NCI-H82 (cell line): ENCODE data around the gene USP1.
A peak's percentile ranks its signal among the peaks of the same experiment; 100 is the strongest.

Experiments
- DNase-seq: peaks from one replicate; lab custom pipeline; 2025; lab: John Stamatoyannopoulos, UW

Gene USP1

GRCh38 chr1:62436466-62437272 lies at the start of gene USP1:
USP1 (plus strand) TSS chr1:62437049; CDS start chr1:62439868, 2,819 bp downstream.
- peak; percentile 100 for DNase-seq

GRCh38 chr1:62389531-62389930 lies 47.3 kb upstream of the USP1 start:
- no peak for DNase-seq

- no peak for DNase-seq
Measured at GRCh38 chr1:62390071-62390470, 46.8 kb upstream of the USP1 start.

DNA sequence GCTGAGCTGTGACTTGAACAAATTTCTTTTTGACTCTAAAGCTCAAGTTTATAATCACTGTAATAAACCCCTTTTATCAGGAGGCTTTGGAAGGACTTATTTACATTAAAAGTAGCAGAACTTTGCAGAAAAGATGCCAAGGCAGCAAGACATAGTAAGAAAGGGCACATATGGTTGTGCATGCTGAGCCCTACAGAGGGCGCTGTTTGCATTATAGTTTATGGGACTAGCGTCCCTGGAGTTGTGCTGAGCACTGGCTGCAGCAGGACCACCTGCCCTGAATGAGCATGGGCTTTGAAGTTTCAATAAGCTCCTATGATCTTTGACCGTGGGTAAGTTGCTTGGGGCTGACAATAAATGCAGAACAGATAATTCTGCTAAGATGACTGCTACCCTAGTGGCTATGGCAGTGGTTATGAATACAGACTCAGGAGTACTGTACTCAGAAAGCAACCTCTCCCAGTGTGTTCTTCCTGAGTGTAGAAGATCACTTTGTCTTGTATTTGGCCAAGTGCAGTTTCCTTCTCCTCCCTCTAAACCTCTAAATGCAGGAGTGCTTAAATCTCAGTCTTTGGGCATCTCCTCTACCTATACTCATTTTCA lies 45.4 kb upstream of the USP1 start:
- DNase-seq = peak; percentile 75

DNA sequence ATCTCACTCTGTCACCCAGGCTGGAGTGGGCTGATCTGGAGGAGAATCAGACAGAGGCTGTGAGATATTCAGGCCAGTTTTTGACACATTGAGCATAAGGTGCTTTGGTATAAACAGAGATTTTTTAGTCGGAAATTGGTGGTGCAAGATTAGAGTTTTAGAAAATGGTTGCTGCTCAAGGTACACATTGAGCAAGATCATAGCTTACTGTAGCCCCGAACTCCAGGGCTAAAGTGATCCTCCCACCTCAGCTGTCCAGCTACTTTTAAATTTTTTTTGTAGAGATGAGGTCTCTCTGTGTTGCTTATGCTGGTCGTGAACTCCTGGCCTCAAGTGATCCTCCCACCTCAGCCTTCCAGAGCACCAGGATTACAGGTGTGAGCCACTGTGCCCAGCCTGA lies 43.9 kb upstream of the USP1 start:
- no peak for DNase-seq

DNA sequence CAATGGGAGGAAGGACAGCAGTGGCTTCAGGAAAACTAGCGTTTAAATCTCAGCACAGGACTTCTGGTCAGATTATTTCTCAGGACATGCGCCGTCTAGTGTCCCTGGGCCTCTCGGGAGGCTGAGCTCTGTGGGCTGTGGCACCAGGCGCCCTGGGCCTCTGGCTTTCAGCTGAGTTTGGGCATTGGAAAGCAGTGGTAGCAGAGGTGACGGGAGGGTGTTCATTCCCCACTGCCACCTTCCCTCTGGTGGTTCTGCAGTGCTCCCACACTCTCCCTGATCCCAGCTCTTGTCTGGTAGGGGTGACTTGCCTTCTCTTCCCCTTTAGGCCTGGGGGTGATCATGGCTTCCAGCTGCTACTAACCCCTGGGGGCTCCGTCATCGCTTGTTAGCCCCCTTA lies 42.2 kb upstream of the USP1 start:
- no peak for DNase-seq

DNA sequence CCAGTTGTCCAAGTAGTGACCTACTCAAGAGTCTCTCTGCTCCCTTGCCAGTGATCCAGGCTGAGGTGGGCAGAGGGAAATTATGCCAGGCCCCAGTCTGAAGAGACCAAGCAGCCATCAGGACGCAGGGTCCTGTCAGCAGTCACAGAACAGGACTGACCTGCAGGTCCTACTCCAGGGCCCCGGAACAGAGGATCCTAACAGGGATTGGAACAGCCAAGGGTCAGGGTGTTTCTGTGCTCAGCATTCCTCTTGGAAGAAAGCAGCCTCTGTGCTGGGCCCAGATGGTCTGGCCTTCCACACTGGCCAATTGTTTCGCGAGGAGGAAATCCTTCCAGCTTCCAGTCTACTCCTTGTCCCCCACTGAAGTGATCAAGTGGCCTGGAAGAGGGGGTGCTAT lies 41.6 kb upstream of the USP1 start:
- no peak for DNase-seq

DNA sequence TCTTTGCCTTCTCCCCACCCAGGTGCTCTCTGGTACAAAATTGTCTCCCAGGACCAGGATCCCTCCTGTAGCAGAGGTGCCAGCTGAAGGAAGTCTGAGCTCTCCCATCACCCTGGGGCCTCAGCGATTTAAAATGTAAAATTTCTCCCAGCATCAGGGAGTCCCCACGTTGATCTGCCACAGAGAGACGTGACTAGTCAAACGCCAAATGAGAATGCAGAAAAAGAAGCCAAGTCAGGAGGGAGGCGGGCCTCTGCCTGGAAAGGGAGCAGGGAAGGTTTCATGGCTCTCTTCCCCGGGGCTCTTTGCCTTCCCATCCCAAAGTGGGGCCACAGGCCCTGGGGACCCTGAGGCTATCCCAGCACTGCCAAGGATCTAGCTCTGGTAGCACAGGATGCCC lies 40.0 kb upstream of the USP1 start:
- DNase-seq = no peak

- DNase-seq = no peak
Measured at GRCh38 chr1:62397301-62397700, 39.5 kb upstream of the USP1 start.

GRCh38 chr1:62398377-62398776 lies 38.5 kb upstream of the USP1 start:
- no peak for DNase-seq

DNA sequence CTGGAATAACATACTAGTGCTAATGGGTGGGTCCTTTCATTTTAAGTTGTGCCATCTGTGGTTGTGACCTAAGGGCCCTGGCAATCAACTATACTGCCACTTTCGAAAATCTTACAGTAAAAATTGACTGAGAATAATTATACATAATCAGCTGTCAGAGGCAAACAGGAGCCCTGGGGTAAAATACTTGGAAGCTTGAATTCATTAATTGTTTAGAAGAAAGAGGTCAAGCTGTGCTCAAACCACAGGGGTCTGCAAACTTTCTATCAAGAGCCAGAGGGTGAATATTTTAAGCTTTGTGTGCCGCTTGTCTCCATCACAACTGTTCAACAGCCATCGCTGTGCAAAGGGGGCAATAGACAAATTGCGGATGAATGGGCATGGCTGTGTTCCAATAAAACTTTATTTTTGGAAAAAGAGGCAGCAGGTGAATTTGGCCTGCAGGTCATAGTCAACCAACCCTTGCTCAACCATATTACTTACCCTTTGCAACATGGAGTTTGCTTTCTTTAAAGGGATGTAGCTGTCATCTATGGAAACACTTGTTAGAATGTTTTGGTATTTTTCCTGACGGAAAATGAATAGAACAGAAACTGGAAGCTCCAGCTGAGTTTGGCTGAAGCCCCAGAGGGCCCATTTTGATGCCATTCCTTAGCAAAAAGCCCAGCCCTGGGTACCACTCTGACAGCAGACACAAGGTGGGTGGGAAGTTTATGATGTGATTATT lies 35.7 kb upstream of the USP1 start:
- no peak for DNase-seq

GRCh38 chr1:62405247-62405646 lies 31.6 kb upstream of the USP1 start:
- no peak for DNase-seq

DNA sequence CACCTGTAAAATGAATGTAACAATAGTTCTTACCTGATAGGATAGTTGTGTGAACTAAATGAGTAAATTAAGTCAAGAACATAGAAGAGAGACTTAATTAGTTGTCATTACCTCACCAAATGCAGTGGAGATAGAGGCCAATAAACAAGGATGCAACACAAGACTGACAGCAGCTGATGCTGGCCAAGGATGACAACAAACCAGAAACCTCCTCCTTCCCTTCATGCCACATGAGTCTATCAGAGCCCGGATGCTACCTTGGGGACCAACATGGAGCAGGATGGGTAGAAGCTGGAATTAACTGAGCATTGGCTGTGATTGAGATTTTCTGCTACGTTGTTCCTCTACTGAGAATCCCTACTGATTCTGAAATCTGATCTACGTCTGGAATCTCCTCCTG lies 30.3 kb upstream of the USP1 start:
- no peak for DNase-seq

DNA sequence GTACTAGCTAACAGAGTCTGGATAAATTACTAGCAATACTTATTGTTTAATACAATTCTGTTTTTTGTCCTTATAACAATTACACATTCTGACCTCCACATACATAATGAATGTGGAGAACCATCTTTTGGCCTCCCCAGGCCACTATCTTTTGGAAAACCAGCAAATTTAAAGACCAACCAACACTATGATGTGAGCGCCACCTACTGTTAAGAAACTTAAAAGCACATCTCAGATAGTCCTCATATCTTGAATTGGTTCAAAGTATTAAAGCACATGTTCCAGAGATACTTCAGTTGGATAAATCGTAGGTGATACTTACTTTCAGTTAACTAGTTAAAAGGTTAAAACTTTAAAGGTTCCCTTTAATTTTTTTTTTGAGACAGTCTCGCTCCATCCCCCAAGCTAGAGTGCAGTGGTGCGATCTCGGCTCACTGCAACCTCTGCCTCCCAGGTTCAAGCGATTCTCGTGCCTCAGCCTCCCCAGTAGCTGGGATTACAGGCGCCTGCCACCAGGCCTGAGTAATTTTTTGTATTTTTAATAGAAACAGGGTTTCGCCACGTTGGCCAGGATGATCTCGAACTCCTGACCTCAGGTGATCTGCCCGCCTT lies 29.3 kb upstream of the USP1 start:
- DNase-seq = peak; percentile 83

DNA sequence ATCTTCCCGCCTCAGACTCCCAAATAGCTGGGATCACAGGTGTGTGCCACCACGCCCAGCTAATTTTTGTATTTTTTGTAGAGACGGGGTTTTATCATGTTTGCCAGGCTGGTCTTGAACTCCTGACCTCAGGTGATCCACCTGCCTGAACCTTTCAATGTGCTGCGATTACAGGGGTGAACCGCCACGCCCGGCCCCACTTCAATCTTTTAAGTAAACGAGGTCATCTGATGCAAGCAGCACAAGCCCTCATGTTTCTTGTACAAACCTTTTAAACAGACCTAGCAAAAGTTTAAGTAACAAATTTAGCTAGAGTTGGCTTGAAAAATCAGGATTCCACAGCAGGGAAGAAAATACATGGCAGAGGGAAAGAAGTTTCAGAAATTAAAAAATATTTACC lies 21.2 kb upstream of the USP1 start:
- DNase-seq = no peak

- no peak for DNase-seq
Measured at GRCh38 chr1:62417351-62417999, 19.4 kb upstream of the USP1 start.

GRCh38 chr1:62420214-62420613 lies 16.6 kb upstream of the USP1 start:
- DNase-seq = no peak

DNA sequence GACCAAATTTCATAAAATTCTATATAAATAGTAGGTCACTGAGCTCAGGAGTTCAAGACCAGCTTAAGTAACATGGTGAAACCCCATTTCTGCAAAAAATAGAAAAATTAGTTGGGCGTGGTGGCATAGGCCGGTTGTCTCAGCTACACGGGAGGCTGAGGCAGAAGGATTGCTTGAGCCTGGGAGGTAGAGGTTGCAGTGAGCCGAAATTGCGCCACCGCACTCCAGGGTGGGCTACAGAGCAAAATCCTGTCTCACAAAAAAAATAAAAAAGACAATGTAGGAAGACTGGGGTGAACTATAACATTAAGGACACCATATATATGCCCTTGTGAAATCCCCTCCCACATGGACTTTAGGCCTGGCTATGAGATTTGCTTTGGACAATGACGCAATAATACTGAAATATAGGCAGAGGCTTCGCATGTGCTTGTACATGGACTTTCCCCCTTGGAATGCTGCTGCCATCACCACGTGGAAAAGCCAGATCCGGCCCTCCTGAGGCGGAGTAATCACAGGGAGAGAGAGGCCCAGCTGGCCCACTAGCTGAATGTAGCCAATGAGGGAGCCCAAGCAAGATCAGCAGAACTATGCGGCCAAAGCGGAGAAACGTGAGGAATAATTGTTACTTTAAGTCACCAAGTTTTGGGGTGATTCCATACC lies 13.1 kb upstream of the USP1 start:
- DNase-seq = no peak

DNA sequence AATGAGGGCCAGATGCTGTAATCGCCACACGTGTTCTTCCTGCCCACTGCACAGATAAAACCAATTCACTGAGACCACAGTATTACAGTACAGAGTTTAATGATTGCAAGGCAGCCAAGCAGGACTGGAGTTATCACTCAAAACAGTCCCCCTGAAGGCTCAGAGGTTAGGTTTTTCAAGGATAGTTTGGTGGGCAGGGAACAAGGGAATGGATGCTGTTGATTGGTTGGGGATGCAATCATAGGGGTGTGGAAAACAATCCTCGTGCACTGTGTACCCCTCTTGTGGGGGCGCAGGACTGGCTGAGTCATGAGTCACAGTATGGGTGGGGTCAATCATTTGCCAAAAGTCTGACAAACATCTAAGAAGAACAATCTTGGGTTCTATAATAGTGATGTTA lies 12.4 kb upstream of the USP1 start:
- DNase-seq = no peak

DNA sequence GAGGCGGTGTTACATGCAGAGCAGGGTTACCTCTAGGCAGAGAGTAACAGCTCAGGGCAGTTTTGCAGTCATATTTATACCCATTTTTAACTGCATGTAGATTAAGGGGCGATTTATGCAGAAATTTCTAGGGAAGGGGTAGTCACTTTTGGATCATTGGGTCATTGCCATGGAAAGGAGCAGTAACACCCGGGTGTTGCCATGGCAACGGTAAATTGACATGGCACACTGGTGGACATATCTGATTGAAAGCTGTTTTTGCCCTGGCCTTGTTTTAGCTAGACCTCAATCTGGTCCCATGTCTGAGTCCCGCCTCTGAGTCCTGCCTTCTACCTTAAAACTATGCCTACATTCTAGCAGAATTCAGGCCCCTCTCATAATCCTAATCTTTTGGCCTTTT lies 11.8 kb upstream of the USP1 start:
- DNase-seq = peak; percentile 18

DNA sequence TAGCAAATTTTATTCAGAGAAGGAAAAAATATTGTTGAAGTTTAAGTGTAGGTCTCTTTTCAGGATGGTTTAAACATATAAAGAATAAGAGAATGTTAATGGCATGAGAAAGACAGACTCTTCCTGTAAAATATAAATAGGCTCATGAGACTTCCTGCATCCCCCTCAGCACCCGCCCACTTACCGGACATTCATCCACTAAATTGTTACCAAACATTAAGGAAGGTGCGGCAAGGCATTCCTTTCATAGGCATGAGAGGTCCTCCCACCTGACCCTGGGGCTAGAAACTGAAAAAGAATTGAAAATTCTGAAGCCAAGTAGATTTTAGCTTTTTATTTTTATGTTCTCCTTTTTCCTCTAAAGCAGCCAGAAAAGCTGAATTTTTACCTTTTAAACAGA lies 10.6 kb upstream of the USP1 start:
- no peak for DNase-seq

GRCh38 chr1:62426794-62427193 lies 10.1 kb upstream of the USP1 start:
- DNase-seq = no peak
